ENCODE measurements around the gene ATRN. TPM values are rescaled to one million over a fixed set of nuclear protein-coding genes. Genes with fewer than 3 reads are reported as not detected.
"Not testable (repeated sequence)": the region's sequence is repeated elsewhere in the genome, so short reads cannot be mapped to it uniquely, and the experiment has no call there.

The ATRN gene
- total and polyA plus RNA-seq, 7 donors, result 3.9 to 18.6 (median 14.7) TPM

GRCh38 chr20:3532089-3532615, 61.3 kb downstream of the ATRN start:
- no peak for TF ChIP-seq CTCF (IDR thresholded peaks at IDR 0.05)
- Histone ChIP-seq H3K4me1 (no peaks in the 10 kb centered on the region), H3K27ac (no peak overlapping the region), H3K36me3 (ENCODE audit: insufficient read depth in 1 of 2, low read depth in 1 of 2) (peaks cover 0 to 14% of the 10 kb centered on the region in 2 donors), H3K4me3 (no peak overlapping the region), H3K9me3 (no peaks in the 10 kb centered on the region), H3K27me3 (ENCODE audit: insufficient read depth in 3 of 3, low read length in 2 of 3) (no peaks in the 10 kb centered on the region)
- intact Hi-C loops (cut with DNase I), result no loop called here
- 90 to 95% (median 93%) methylated on average over 3 of the region's 3 CpGs for WGBS, 3 donors
- no peak for ATAC-seq
- DNase-seq, result no peak

GRCh38 chr20:3537733-3538132, 66.9 kb downstream of the ATRN start:
- DNase-seq; ATAC-seq; H3K27ac ChIP-seq; H3K4me3 ChIP-seq; H3K27me3 ChIP-seq (ENCODE audit: insufficient read depth in 3 of 3, low read length in 2 of 3); H3K9me3 ChIP-seq; intact Hi-C loops (cut with DNase I); H3K4me1 ChIP-seq: not testable (repeated sequence)
- H3K36me3 ChIP-seq (ENCODE audit: insufficient read depth in 1 of 2, low read depth in 1 of 2), result peaks cover 0 to 22% of the 10 kb centered on the region in 2 donors
- 100% methylated on average over 1 of the region's 1 CpG for WGBS, 3 donors

- Histone ChIP-seq H3K27ac (no peak overlapping the region), H3K36me3 (ENCODE audit: insufficient read depth in 1 of 2, low read depth in 1 of 2) (peaks cover 0 to 22% of the 10 kb centered on the region in 2 donors), H3K4me3 (no peak overlapping the region), H3K27me3 (ENCODE audit: insufficient read depth in 3 of 3, low read length in 2 of 3) (no peaks in the 10 kb centered on the region), H3K4me1 (no peaks in the 10 kb centered on the region), H3K9me3 (no peaks in the 10 kb centered on the region)
- DNase-seq (no peak), ATAC-seq (no peak)
- no peak for TF ChIP-seq CTCF (IDR thresholded peaks at IDR 0.05)
- WGBS, 3 donors, result 51 to 70% (median 58%) methylated on average over 3 of the region's 3 CpGs
- intact Hi-C loops (cut with DNase I), result no loop called here
Measured at GRCh38 chr20:3539311-3540107, 68.7 kb downstream of the ATRN start.

GRCh38 chr20:3541887-3542721, 71.3 kb downstream of the ATRN start:
- H3K9me3 ChIP-seq, result no peaks in the 10 kb centered on the region
- no peak overlapping the region for H3K4me3 ChIP-seq
- H3K27ac ChIP-seq, result no peak overlapping the region
- no peak for TF ChIP-seq CTCF (IDR thresholded peaks at IDR 0.05)
- peaks cover 0 to 28% of the 10 kb centered on the region in 2 donors for H3K36me3 ChIP-seq (ENCODE audit: insufficient read depth in 1 of 2, low read depth in 1 of 2)
- intact Hi-C loops (cut with DNase I), result no loop called here
- ATAC-seq (no peak), DNase-seq (no peak)
- no peaks in the 10 kb centered on the region for H3K27me3 ChIP-seq (ENCODE audit: insufficient read depth in 3 of 3, low read length in 2 of 3)
- H3K4me1 ChIP-seq, result no peaks in the 10 kb centered on the region
- WGBS, 3 donors, result 87 to 91% (median 90%) methylated on average over 5 of the region's 5 CpGs

All from psoas muscle (tissue), 8 donors.